HCT116 (cell line): ENCODE measurements around the gene NDUFA3. TPM values are rescaled to one million over a fixed set of nuclear protein-coding genes. Genes with fewer than 3 reads are reported as not detected.

Source experiments
- ATAC-seq: fragments of 200-7000 bp; cut with Tn5 transposase; 2 replicates; pipeline ENCODE4 v1.9.1; 2020; ENCODE audit warnings: mild to moderate bottlenecking, moderate library complexity
- BruUV-seq: library from RNA; stranded (reverse); fragments of 400-500 nt; replicated peaks from 2 replicates; lab custom pipeline; 2021; lab: Mats Ljungman, UMichigan
- CTCF ChIA-PET: fragments of 300-600 bp; sonication (Branson Sonifier 250); formaldehyde crosslinking; loops from one replicate; lab custom pipeline; 2021; ENCODE audit warnings: antibody characterized with exemption; lab: Charles Lee
- POLR2A ChIA-PET: fragments of 300-600, 350-600 bp; sonication (Branson Sonifier 250); formaldehyde crosslinking; loops from one replicate; lab custom pipeline; 2021; ENCODE audit warnings: antibody characterized with exemption; lab: Charles Lee
- RAD21 ChIA-PET, 2 experiments: fragments of 300-600 bp; sonication (Branson Sonifier 250); formaldehyde crosslinking; loops; one replicate each; lab custom pipeline; 2023; ENCODE audit warnings: low total read pairs in 2 of 2; ENCODE audit not compliant: uncharacterized antibody in 2 of 2, unreplicated experiment in 2 of 2, low non-redundant PET in 1 of 2; lab: Charles Lee
- DNase-seq: peaks from one replicate; pipeline ENCODE4 v3.0.0-alpha.2; 2010; ENCODE audit warnings: low read depth, low spot score
- H2AFZ ChIP-seq: fragments of 200-600 bp; shearing (Covaris generic), sonication (generic); 2 replicates; pipeline ENCODE4 v1.6.1; 2017; ENCODE audit warnings: low read depth, mixed run types, mixed read lengths, antibody characterized with exemption, low read length; ENCODE audit not compliant: poor library complexity, severe bottlenecking
- H3K27ac ChIP-seq: 2 replicates; pipeline ENCODE4 v1.5.1; 2012; ENCODE audit warnings: low read depth, low read length
- H3K27me3 ChIP-seq: fragments of 200-600 bp; sonication (generic); 2 replicates; pipeline ENCODE4 v1.6.1; 2016; ENCODE audit warnings: mixed run types, low read length, mixed read lengths; ENCODE audit not compliant: insufficient read depth
- H3K36me3 ChIP-seq, 2 experiments: fragments of 200-500 bp in 1 of 2; fragments of 200-600 bp in 1 of 2; sonication (Bioruptor generic) in 1 of 2; sonication (generic) in 1 of 2; 2 replicates each; pipeline versions ENCODE4 v1.5.1 to v1.6.1; 2014 to 2016; ENCODE audit warnings: low read length in 2 of 2, inconsistent platforms in 1 of 2, mixed read lengths in 1 of 2, mixed run types in 1 of 2; ENCODE audit not compliant: insufficient read depth in 2 of 2, control insufficient read depth in 1 of 2
- H3K4me1 ChIP-seq, 2 experiments: fragments of 200-600 bp in 1 of 2; sonication (generic) in 1 of 2; 2 replicates each; pipeline versions ENCODE4 v1.5.1 to v1.6.1; 2012 to 2017; ENCODE audit warnings: low read length in 2 of 2, inconsistent platforms in 1 of 2, mild to moderate bottlenecking in 1 of 2, mixed read lengths in 1 of 2, mixed run types in 1 of 2, moderate library complexity in 1 of 2; ENCODE audit not compliant: insufficient read depth in 2 of 2, control insufficient read depth in 1 of 2
- H3K4me2 ChIP-seq: fragments of 200-600 bp; sonication (generic); 2 replicates; pipeline ENCODE4 v1.6.1; 2017; ENCODE audit warnings: mixed run types, low read length, mixed read lengths
- H3K4me3 ChIP-seq, 2 experiments: fragments of 200-600 bp in 1 of 2; sonication (generic) in 1 of 2; replicated peaks in 1 of 2; 2 replicates each; pipeline ENCODE4 v1.5.1; 2011 to 2016; ENCODE audit warnings: low read length in 2 of 2, control low read depth in 1 of 2, low read depth in 1 of 2, mild to moderate bottlenecking in 1 of 2, mixed read lengths in 1 of 2, mixed run types in 1 of 2
- H3K79me2 ChIP-seq: fragments of 200-600 bp; sonication (generic); 2 replicates; pipeline ENCODE4 v1.6.1; 2017; ENCODE audit warnings: mild to moderate bottlenecking, mixed run types, low read length, moderate library complexity, mixed read lengths; ENCODE audit not compliant: insufficient read depth
- H3K9ac ChIP-seq: fragments of 200-600 bp; sonication (generic); 2 replicates; pipeline ENCODE4 v1.6.1; 2016; ENCODE audit warnings: low read length, mixed read lengths
- H3K9me2 ChIP-seq: fragments of 200-600 bp; sonication (generic), shearing (Covaris generic); 2 replicates; pipeline ENCODE4 v1.6.1; 2017; ENCODE audit warnings: mixed run types, mild to moderate bottlenecking, moderate library complexity; ENCODE audit not compliant: insufficient read depth
- H3K9me3 ChIP-seq, 2 experiments: fragments of 200-500 bp in 1 of 2; fragments of 200-600 bp in 1 of 2; sonication (Bioruptor generic) in 1 of 2; sonication (generic) in 1 of 2; 2 replicates each; pipeline ENCODE4 v1.6.1; 2014 to 2017; ENCODE audit warnings: low read length in 2 of 2, mixed read lengths in 2 of 2, inconsistent platforms in 1 of 2, low read depth in 1 of 2, mild to moderate bottlenecking in 1 of 2, mixed run types in 1 of 2, moderate library complexity in 1 of 2; ENCODE audit not compliant: control insufficient read depth in 1 of 2, insufficient read depth in 1 of 2
- H4K20me1 ChIP-seq: fragments of 200-600 bp; sonication (generic), shearing (Covaris generic); 2 replicates; pipeline ENCODE4 v1.6.1; 2017; ENCODE audit warnings: mixed run types, mild to moderate bottlenecking, moderate library complexity; ENCODE audit not compliant: insufficient read depth
- ATF3 ChIP-seq: IDR thresholded peaks from 2 replicates; pipeline ENCODE4 v1.6.1; 2012
- CBX3 ChIP-seq: IDR thresholded peaks from 2 replicates; pipeline ENCODE4 v1.6.1; 2012; ENCODE audit warnings: low read depth
- CEBPB ChIP-seq: IDR thresholded peaks from 2 replicates; pipeline ENCODE4 v1.6.1; 2012; ENCODE audit warnings: low read depth
- CTCF ChIP-seq, 3 experiments: fragments of 200-600 bp in 1 of 3; sonication (generic) in 1 of 3; IDR thresholded peaks in 2 of 3; conservative IDR thresholded peaks in 1 of 3; 2 replicates each; pipeline ENCODE4 v1.5.1; 2012 to 2017; ENCODE audit warnings: low read depth in 2 of 3, low read length in 2 of 3, antibody characterized with exemption in 1 of 3, borderline replicate concordance in 1 of 3, control low read depth in 1 of 3, mild to moderate bottlenecking in 1 of 3, mixed read lengths in 1 of 3, mixed run types in 1 of 3, moderate library complexity in 1 of 3; ENCODE audit not compliant: insufficient read depth in 1 of 3
- EGR1 ChIP-seq: IDR thresholded peaks from 2 replicates; pipeline ENCODE4 v1.6.1; 2012; ENCODE audit warnings: low read depth
- ELF1 ChIP-seq: IDR thresholded peaks from 2 replicates; pipeline ENCODE4 v1.6.1; 2012; ENCODE audit warnings: low read depth, borderline replicate concordance
- EZH2 ChIP-seq: fragments of 200-600 bp; sonication (generic); IDR thresholded peaks from 2 replicates; pipeline ENCODE4 v1.6.1; 2017; ENCODE audit warnings: antibody characterized with exemption, mixed run types
- FOSL1 ChIP-seq: IDR thresholded peaks from 2 replicates; pipeline ENCODE4 v1.6.1; 2012; ENCODE audit warnings: low read depth
- JUND ChIP-seq: IDR thresholded peaks from 2 replicates; pipeline ENCODE4 v1.6.1; 2012
- POLR2A ChIP-seq: IDR thresholded peaks from 2 replicates; pipeline ENCODE4 v1.7.0; 2011; ENCODE audit warnings: borderline replicate concordance; ENCODE audit not compliant: insufficient read depth, insufficient read length; ENCODE audit errors: extremely low read depth
- POLR2AphosphoS5 ChIP-seq: IDR thresholded peaks from 2 replicates; pipeline ENCODE4 v1.6.1; 2011; ENCODE audit warnings: mild to moderate bottlenecking, low read depth, low read length, moderate library complexity
- RAD21 ChIP-seq: IDR thresholded peaks from 2 replicates; pipeline ENCODE4 v1.6.1; 2012; ENCODE audit warnings: low read depth, mild to moderate bottlenecking
- SIN3A ChIP-seq: IDR thresholded peaks from 2 replicates; pipeline ENCODE4 v1.6.1; 2012; ENCODE audit warnings: low read depth
- SP1 ChIP-seq: IDR thresholded peaks from 2 replicates; pipeline ENCODE4 v1.6.1; 2012; ENCODE audit warnings: low read depth
- TCF7L2 ChIP-seq: IDR thresholded peaks from 2 replicates; pipeline ENCODE4 v1.7.0; 2011; ENCODE audit warnings: borderline replicate concordance, inconsistent platforms; ENCODE audit not compliant: insufficient read depth, insufficient read length; ENCODE audit errors: extremely low read depth
- YY1 ChIP-seq: IDR thresholded peaks from 2 replicates; pipeline ENCODE4 v1.6.1; 2011; ENCODE audit warnings: low read length, low read depth, moderate library complexity, mild to moderate bottlenecking; ENCODE audit not compliant: insufficient replicate concordance; ENCODE audit errors: extremely low read depth
- ZFX ChIP-seq: fragments of 450-650 bp; IDR thresholded peaks from 2 replicates; pipeline ENCODE4 v1.6.1; 2017
- ZNF274 ChIP-seq: fragments of 200-500 bp; sonication (Bioruptor generic); IDR thresholded peaks from 2 replicates; pipeline ENCODE4 v1.6.1; 2014; ENCODE audit warnings: mild to moderate bottlenecking, low read depth, low read length, inconsistent platforms
- intact Hi-C: fragments of 100-400 bp; cut with micrococcal nuclease; formaldehyde crosslinking; loops from 2 replicates; pipeline ENCODE4 v1.10.0; 2022
- total RNA-seq: library from RNA; stranded (reverse); gene quantifications from one replicate; pipeline ENCODE4 v1.2.1, GENCODE V29; 2021; ENCODE audit not compliant: unreplicated experiment
- TF ChIP-seq, protein P1 (sequence below): IDR thresholded peaks from 2 replicates; pipeline ENCODE4 v1.6.1; 2012; ENCODE audit warnings: low read depth
- TF ChIP-seq, protein P2 (sequence below): IDR thresholded peaks from 2 replicates; pipeline ENCODE4 v1.6.1; 2011; ENCODE audit warnings: mild to moderate bottlenecking, low read length, moderate library complexity; ENCODE audit not compliant: insufficient replicate concordance; ENCODE audit errors: extremely low read depth

NDUFA3 gene
- total RNA-seq, 1 experiment from 2014 or later, result 149 TPM

DNA sequence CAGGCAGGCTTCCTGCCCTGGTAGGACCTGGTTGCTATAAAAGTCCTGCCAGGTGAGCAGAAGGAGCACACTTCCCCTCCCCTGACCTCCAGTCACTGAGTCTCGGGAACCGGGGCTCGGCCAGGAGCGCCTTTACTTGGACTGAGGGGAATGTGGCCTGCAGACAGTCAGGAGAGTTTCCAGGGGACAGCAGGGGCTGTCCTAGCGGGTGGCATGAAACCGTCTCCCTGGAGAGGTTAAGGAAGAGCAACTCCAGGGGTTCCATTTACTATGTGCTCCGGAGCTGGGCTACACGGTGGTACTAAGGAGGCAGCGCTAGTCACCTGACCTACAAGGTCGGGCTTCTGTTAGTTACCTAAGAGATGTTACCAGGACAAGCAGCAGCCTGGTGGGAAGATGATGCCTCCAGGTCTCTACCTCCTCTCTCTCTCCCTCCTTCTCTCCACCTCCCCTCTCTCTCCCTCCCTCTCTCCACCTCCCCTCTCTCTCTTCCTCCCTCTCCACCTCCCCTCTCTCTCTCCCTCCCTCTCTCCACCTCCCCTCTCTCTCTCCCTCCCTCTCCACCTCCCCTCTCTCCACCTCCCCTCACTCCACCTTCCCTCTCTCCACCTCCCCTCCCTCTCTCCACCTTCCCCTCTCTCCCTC is 30.8 kb downstream of the NDUFA3 start:
- H3K4me2 ChIP-seq, result no peak overlapping the region
- no peak overlapping the region for H3K9ac ChIP-seq
- H3K27ac ChIP-seq, result peak overlapping the region; percentile 21; the same call in 1 of the 2 replicates
- no peaks in the 10 kb centered on the region for H3K27me3 ChIP-seq
- no TSS peak for BruUV-seq
- no peaks in the 10 kb centered on the region for H4K20me1 ChIP-seq
- RAD21 ChIA-PET, result no interaction called here
- CTCF ChIA-PET, result no interaction called here
- no peak for TF ChIP-seq SIN3A
- no peak for TF ChIP-seq POLR2AphosphoS5
- TF ChIP-seq CEBPB, result no peak
- TF ChIP-seq JUND, result no peak
- no peak for TF ChIP-seq POLR2A
- no peak for TF ChIP-seq SP1
- TF ChIP-seq, protein P1, sequence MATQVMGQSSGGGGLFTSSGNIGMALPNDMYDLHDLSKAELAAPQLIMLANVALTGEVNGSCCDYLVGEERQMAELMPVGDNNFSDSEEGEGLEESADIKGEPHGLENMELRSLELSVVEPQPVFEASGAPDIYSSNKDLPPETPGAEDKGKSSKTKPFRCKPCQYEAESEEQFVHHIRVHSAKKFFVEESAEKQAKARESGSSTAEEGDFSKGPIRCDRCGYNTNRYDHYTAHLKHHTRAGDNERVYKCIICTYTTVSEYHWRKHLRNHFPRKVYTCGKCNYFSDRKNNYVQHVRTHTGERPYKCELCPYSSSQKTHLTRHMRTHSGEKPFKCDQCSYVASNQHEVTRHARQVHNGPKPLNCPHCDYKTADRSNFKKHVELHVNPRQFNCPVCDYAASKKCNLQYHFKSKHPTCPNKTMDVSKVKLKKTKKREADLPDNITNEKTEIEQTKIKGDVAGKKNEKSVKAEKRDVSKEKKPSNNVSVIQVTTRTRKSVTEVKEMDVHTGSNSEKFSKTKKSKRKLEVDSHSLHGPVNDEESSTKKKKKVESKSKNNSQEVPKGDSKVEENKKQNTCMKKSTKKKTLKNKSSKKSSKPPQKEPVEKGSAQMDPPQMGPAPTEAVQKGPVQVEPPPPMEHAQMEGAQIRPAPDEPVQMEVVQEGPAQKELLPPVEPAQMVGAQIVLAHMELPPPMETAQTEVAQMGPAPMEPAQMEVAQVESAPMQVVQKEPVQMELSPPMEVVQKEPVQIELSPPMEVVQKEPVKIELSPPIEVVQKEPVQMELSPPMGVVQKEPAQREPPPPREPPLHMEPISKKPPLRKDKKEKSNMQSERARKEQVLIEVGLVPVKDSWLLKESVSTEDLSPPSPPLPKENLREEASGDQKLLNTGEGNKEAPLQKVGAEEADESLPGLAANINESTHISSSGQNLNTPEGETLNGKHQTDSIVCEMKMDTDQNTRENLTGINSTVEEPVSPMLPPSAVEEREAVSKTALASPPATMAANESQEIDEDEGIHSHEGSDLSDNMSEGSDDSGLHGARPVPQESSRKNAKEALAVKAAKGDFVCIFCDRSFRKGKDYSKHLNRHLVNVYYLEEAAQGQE, result no peak
- TF ChIP-seq, protein P2, sequence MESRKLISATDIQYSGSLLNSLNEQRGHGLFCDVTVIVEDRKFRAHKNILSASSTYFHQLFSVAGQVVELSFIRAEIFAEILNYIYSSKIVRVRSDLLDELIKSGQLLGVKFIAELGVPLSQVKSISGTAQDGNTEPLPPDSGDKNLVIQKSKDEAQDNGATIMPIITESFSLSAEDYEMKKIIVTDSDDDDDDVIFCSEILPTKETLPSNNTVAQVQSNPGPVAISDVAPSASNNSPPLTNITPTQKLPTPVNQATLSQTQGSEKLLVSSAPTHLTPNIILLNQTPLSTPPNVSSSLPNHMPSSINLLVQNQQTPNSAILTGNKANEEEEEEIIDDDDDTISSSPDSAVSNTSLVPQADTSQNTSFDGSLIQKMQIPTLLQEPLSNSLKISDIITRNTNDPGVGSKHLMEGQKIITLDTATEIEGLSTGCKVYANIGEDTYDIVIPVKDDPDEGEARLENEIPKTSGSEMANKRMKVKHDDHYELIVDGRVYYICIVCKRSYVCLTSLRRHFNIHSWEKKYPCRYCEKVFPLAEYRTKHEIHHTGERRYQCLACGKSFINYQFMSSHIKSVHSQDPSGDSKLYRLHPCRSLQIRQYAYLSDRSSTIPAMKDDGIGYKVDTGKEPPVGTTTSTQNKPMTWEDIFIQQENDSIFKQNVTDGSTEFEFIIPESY, result no peak
- no peak for TF ChIP-seq YY1
- no peak for TF ChIP-seq CBX3
- TF ChIP-seq EZH2, result no peak
- TF ChIP-seq ZNF274, result no peak
- no peak for TF ChIP-seq EGR1
- no peak for TF ChIP-seq RAD21
- no peak for TF ChIP-seq TCF7L2
- TF ChIP-seq ATF3, result no peak
- TF ChIP-seq FOSL1, result no peak
- TF ChIP-seq CTCF (IDR thresholded peaks at IDR 0.05 in 2 of 3, conservative IDR thresholded peaks at IDR 0.05 in 1 of 3; ENCODE audit: borderline replicate concordance in 1 of 3, insufficient read depth in 1 of 3, low read depth in 2 of 3, low read length in 2 of 3), result no peak
- no peak for TF ChIP-seq ZFX
- no peak for TF ChIP-seq ELF1
- TF ChIP-seq, all 23 proteins: peak for 0
- ATAC-seq (no peak), DNase-seq (peak; percentile 32)
- H3K4me3 ChIP-seq, result no peak overlapping the region
- intact Hi-C loops, result no loop called here
- peaks cover 8 to 12% of the 10 kb centered on the region in 2 experiments; a peak in 3 of 4 replicates for H3K36me3 ChIP-seq
- no peaks in the 10 kb centered on the region for H3K9me3 ChIP-seq
- no peak overlapping the region for H2AFZ ChIP-seq
- peaks cover 8 to 18% of the 10 kb centered on the region in 2 experiments; a peak in 3 of 4 replicates for H3K4me1 ChIP-seq
- H3K9me2 ChIP-seq, result no peaks in the 10 kb centered on the region
- peaks cover 7% of the 10 kb centered on the region for H3K79me2 ChIP-seq
- POLR2A ChIA-PET, result no interaction called here
